Peyer's patch (tissue), 4 donors: ENCODE measurements around the gene WDR7.

ENCODE experiments used
- POLR2A ChIP-seq, 2 donors: fragments of 450-650 bp; IDR thresholded peaks; one replicate each; pipeline ENCODE4 v1.5.1; 2017; ENCODE audit warnings: antibody characterized with exemption in 2 of 2, mild to moderate bottlenecking in 2 of 2, moderate library complexity in 2 of 2
- TF ChIP-seq, protein P1 (sequence below), 6 experiments: fragments of 450-650 bp in 4 of 6; fragments of 200-600 bp in 2 of 6; sonication (generic) in 1 of 6; IDR thresholded peaks; one replicate each; pipeline ENCODE4 v1.5.1; 2017 to 2019; ENCODE audit warnings: antibody characterized with exemption in 6 of 6, mild to moderate bottlenecking in 3 of 6, moderate library complexity in 1 of 6

DNA sequence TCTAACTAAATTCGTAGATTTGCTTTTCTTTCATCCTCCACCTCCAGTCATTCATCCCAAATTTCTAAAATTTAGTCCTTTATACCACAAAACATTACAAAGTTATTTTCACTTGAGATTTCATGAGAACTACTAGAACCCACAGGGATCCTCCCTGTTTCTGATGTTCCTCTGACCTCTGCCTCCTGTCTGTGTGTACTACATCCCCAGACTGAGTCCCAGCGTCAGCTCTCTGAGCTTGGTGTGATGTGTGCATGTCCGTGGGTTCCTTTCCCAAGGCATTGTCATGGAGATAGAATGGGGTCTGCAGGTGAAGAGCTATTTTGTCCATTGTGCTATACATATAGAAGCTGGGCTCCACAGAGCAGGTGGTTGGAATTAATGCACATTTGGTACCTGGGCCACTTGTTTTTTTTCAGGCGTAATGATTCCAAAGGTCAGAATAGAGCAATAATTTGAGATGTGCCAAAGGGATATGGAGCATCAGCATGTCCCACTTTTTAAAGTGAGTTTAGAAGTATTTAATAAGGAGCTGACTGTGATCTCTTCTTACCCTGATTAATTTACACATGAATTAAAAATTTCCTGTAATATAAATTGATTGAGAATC, 344.5 kb downstream of the WDR7 start:
- TF ChIP-seq, protein P1, sequence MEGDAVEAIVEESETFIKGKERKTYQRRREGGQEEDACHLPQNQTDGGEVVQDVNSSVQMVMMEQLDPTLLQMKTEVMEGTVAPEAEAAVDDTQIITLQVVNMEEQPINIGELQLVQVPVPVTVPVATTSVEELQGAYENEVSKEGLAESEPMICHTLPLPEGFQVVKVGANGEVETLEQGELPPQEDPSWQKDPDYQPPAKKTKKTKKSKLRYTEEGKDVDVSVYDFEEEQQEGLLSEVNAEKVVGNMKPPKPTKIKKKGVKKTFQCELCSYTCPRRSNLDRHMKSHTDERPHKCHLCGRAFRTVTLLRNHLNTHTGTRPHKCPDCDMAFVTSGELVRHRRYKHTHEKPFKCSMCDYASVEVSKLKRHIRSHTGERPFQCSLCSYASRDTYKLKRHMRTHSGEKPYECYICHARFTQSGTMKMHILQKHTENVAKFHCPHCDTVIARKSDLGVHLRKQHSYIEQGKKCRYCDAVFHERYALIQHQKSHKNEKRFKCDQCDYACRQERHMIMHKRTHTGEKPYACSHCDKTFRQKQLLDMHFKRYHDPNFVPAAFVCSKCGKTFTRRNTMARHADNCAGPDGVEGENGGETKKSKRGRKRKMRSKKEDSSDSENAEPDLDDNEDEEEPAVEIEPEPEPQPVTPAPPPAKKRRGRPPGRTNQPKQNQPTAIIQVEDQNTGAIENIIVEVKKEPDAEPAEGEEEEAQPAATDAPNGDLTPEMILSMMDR (IDR thresholded peaks at IDR 0.05), result peak in 2 of 6 experiments; percentile 15 to 27
- no peak for TF ChIP-seq POLR2A (IDR thresholded peaks at IDR 0.05)
